PFSK-1 (cell line): ENCODE data around the gene BTG1. TPM values are rescaled to one million over a fixed set of nuclear protein-coding genes. Genes with fewer than 3 reads are reported as not detected.

Experiments used
- FOXP2 ChIP-seq: optimal IDR thresholded peaks from 2 replicates; pipeline ENCODE3; 2011; ENCODE audit warnings: borderline replicate concordance, control low read depth, inconsistent platforms; ENCODE audit not compliant: insufficient read depth; ENCODE audit errors: extremely low read length, extremely low read depth
- POLR2AphosphoS5 ChIP-seq: IDR thresholded peaks from 2 replicates; pipeline ENCODE4 v1.6.1; 2012; ENCODE audit warnings: low read depth, mild to moderate bottlenecking, control low read depth, low read length, moderate library complexity
- SIN3A ChIP-seq: IDR thresholded peaks from 2 replicates; pipeline ENCODE4 v1.6.1; 2012; ENCODE audit warnings: mild to moderate bottlenecking, low read length, moderate library complexity, borderline replicate concordance; ENCODE audit not compliant: insufficient read depth
- TAF1 ChIP-seq: IDR thresholded peaks from 2 replicates; pipeline ENCODE4 v1.6.1; 2012; ENCODE audit warnings: low read length, control low read depth, borderline replicate concordance; ENCODE audit not compliant: insufficient read depth
- polyA plus RNA-seq: library from polyadenylated mRNA; unstranded; fragments of >200 nt; gene quantifications from one replicate; pipeline ENCODE4 v1.2.1, GENCODE V29; 2012; ENCODE audit warnings: low read depth, missing spikeins; ENCODE audit not compliant: insufficient read length
- TF ChIP-seq, protein P1 (sequence below), 2 experiments: IDR thresholded peaks; 2 replicates each; pipeline versions ENCODE4 v1.6.1 to v1.8.0; 2011 to 2012; ENCODE audit warnings: low read depth in 2 of 2, low read length in 2 of 2, control low read depth in 1 of 2, inconsistent platforms in 1 of 2, mild to moderate bottlenecking in 1 of 2, moderate library complexity in 1 of 2; ENCODE audit not compliant: insufficient read depth in 1 of 2

Gene BTG1, protein sequence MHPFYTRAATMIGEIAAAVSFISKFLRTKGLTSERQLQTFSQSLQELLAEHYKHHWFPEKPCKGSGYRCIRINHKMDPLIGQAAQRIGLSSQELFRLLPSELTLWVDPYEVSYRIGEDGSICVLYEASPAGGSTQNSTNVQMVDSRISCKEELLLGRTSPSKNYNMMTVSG
- 72.9 TPM for polyA plus RNA-seq

DNA sequence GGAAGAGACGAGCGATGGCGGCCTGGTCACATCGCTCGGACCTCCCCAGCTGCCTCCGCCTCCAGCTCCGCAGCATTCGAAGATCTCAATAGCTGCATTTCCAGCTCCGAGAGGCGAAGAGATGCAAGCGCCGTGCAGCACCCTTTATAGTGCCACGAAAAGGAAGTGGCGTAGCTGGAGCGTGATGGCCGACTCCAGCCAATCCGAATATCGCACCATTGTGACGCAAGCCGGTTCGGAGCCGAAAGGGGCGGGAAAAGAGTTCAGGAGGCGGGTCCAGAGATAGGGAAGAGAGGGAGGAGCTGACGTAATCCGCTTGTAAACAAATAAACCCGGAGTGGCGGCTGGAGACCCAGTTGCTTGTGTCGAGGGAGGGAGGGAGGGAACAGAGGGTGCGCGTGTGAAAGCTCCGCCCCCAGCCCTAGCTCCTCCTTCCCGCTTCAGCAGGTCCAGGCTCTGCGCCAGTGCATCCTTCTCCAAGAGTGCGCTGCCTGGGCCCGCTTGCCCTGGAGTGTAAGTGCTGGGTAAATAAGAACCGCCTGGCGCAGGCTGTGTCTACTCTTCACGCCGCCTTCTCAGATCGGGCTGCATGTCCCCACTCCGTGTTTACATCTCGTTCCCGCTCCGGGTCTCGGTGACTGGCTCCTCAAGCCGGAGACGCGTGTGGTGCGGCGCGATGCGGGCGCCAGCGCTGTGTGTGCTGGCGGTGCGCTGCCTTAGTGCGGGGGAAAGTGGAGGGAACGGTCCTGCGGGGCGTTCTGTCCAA lies at the start of gene BTG1:
Gene BTG1 (minus strand): TSS at position 116 of the 766 bp plus-strand sequence. CDS start 311 bp downstream, outside the sequence.
- peak; percentile 93 for TF ChIP-seq FOXP2
- TF ChIP-seq TAF1: peak; percentile 99
- peak; percentile 88; the same call in 1 of the 2 replicates for TF ChIP-seq SIN3A
- TF ChIP-seq, protein P1, sequence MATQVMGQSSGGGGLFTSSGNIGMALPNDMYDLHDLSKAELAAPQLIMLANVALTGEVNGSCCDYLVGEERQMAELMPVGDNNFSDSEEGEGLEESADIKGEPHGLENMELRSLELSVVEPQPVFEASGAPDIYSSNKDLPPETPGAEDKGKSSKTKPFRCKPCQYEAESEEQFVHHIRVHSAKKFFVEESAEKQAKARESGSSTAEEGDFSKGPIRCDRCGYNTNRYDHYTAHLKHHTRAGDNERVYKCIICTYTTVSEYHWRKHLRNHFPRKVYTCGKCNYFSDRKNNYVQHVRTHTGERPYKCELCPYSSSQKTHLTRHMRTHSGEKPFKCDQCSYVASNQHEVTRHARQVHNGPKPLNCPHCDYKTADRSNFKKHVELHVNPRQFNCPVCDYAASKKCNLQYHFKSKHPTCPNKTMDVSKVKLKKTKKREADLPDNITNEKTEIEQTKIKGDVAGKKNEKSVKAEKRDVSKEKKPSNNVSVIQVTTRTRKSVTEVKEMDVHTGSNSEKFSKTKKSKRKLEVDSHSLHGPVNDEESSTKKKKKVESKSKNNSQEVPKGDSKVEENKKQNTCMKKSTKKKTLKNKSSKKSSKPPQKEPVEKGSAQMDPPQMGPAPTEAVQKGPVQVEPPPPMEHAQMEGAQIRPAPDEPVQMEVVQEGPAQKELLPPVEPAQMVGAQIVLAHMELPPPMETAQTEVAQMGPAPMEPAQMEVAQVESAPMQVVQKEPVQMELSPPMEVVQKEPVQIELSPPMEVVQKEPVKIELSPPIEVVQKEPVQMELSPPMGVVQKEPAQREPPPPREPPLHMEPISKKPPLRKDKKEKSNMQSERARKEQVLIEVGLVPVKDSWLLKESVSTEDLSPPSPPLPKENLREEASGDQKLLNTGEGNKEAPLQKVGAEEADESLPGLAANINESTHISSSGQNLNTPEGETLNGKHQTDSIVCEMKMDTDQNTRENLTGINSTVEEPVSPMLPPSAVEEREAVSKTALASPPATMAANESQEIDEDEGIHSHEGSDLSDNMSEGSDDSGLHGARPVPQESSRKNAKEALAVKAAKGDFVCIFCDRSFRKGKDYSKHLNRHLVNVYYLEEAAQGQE (IDR thresholded peaks at IDR 0.05; ENCODE audit: insufficient read depth in 1 of 2, low read depth in 2 of 2, low read length in 2 of 2): peak; percentile 58 to 71; a peak in 2 of 4 replicates
- peak; percentile 100 for TF ChIP-seq POLR2AphosphoS5

DNA sequence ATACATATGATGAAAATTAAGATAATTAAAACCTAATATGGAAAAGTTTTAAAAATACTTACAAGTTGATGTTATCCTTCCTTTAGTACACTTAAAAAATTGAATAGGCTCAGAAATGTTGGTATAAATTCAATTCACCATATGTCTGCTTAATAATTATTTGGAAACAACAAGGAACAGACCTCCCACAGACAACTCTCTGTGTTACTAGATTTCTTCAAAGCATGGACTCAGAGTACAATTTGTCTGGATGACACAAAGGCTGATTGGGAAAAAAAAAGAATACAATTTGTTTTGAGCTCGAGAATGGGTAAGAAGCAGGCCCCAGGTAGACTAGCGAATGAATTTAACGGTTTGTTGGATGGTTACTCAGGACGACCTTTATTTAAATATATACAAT lies 48.9 kb upstream of the BTG1 start:
- TF ChIP-seq, protein P1 (IDR thresholded peaks at IDR 0.05; ENCODE audit: insufficient read depth in 1 of 2, low read depth in 2 of 2, low read length in 2 of 2): no peak
- no peak for TF ChIP-seq FOXP2
- no peak for TF ChIP-seq TAF1
- TF ChIP-seq SIN3A: no peak
- no peak for TF ChIP-seq POLR2AphosphoS5

DNA sequence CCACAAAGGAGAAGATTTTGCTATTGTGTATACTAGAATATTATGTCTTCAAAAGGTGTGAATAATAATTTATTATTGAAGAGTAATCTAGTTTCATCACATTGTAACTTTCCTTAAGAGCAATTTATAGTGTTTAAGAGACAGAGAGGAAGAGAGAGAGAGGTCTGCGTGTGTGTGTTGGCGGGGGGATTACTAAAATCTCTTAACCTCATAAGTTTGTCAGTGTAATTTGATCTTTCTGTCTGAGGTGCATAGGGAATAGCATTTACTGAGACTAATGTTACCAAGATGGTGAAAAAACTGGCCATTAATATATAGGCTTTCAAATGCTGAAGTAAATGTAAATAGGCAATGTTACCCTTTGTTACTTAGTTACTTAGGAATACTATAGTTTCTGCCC lies 48.2 kb upstream of the BTG1 start:
- no peak for TF ChIP-seq TAF1
- TF ChIP-seq POLR2AphosphoS5: no peak

DNA sequence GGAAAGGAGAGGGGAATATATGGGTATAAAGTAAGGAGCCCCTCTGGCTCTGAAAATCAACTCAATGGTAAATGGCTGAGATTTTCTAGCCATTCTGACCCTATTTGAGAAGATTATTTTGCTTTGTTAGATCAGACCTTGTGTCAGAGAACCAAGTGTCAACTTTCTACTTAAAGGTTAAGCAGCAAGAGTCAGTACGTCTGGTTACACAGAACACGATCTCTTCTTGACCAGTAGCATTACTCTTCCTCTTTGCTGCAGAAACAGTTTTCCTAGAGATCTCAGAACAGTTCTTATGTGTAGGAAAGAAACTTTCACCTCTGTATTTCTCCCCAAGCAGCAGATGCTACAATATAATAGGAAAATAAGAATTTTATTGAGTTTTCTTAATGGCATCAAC lies 47.4 kb upstream of the BTG1 start:
- TF ChIP-seq FOXP2 (no peak), TAF1 (no peak), POLR2AphosphoS5 (no peak)

DNA sequence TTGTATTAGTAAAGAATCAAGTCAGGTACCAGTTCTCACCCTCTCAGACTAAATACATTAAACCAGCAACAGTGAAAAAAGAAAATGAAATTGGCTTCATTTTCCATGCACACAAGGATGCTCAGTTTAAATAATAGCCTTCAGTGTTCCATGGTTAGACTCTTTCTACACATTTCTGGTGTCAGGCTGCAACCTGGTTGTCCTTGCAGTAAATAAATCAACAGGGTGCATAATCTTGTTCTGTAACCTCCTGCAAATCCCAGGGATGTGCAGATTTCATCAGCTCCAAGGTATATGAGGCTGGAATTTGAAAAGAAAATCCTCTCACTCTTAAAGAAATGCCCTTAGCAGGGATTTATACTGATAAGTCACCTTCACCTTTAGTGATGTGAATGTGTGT lies 46.7 kb upstream of the BTG1 start:
- TF ChIP-seq SIN3A (no peak), FOXP2 (no peak)

DNA sequence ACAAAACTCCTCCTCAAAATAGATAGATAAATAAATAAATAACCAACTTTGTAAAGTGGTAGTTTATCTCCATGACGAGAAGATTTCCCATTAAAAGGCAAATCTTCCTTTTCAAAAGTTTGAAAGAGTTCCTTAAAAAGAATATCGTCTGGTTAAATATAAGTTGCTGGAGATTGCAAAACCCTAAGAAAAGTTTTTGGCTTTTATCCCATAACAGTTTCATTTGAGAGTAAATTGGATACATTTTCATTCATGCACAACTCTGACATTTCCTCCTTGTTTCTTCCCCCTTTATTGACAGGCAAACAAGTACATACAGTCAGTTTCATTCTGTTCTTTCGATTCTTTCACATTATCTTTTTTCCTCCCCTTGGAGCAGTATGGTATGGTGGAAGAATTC lies 45.4 kb upstream of the BTG1 start:
- TF ChIP-seq SIN3A (no peak), FOXP2 (no peak), POLR2AphosphoS5 (no peak), TAF1 (no peak)
- TF ChIP-seq, protein P1 (IDR thresholded peaks at IDR 0.05; ENCODE audit: insufficient read depth in 1 of 2, low read depth in 2 of 2, low read length in 2 of 2): no peak
